H7 (cell line): ENCODE measurements around the gene DBNL. TPM values are rescaled to one million over a fixed set of nuclear protein-coding genes. Genes with fewer than 3 reads are reported as not detected.

Experiments
- DNase-seq: peaks from one replicate; pipeline ENCODE4 v3.0.0; 2012
- H3K27me3 ChIP-seq: 2 replicates; pipeline ENCODE4 v1.6.0; 2011; ENCODE audit warnings: mild to moderate bottlenecking, low read length; ENCODE audit not compliant: control insufficient read depth, insufficient read depth
- H3K36me3 ChIP-seq: replicated peaks from 2 replicates; pipeline ENCODE4 v1.5.1; 2011; ENCODE audit warnings: low read length; ENCODE audit not compliant: control insufficient read depth, insufficient read depth
- H3K4me3 ChIP-seq: 2 replicates; pipeline ENCODE4 v1.5.1; 2011; ENCODE audit warnings: low read depth, mild to moderate bottlenecking, control low read depth, low read length, moderate library complexity; ENCODE audit not compliant: insufficient read depth
- total RNA-seq: library from RNA; depleted of rRNA; stranded (reverse); fragments of >200 nt; shearing (Covaris generic); gene quantifications from 2 replicates; pipeline ENCODE4 v1.2.3, GENCODE V29; 2014

Gene DBNL
- total RNA-seq, 1 experiment from 2014 or later, result 63.8 TPM

GRCh38 chr7:44086627-44087026 lies 42.1 kb downstream of the DBNL start:
- no peaks in the 10 kb centered on the region for H3K36me3 ChIP-seq
- H3K4me3 ChIP-seq, result no peak overlapping the region
- peaks cover 2% of the 10 kb centered on the region; the same call in 1 of the 2 replicates for H3K27me3 ChIP-seq
- no peak for DNase-seq

DNA sequence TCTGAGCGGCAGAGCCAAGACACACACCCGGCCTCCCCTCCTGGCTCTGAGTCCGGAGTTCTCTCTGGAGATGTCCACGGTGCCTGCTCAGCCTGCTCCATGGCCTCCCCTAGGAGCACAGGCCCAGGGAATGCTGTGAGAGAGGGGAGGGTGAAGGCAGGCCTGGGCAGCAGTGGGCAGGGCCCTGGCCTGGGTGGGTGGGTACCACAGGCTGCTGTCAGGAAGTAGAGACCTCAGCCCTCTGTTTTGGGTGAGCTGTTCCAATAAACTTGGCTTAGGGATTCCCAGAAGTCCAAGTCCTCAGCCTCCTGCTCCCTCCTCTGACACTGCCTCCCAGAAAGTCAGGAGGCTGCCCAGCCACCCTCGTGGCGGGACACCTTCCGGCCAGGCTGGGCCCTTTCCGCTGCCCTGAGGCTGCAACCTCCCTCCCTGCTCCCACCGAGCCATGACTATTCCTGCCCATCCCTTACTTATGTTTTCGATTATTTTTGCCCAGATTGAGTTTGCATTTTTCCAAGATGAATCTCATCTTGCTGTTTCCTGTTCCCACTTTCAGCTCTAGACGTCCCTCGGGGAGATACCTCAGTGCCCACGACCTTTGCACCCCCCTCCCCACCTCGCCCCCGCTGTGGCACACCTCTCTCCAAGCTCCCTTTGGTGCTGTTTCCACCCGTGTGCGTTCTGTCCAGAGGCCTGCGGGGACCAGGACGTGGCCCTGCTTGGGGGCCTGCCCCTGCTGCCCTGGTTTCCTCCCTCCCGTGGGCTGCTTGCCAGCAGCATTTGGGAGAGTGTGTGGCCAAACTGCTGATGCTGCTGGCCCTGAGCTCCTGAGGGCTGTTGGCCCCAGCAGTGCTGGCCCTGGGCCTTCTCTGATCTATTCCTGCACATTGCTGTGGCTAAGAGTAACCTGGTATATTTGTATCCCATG lies 43.7 kb downstream of the DBNL start:
- Histone ChIP-seq H3K4me3 (no peak overlapping the region), H3K36me3 (no peaks in the 10 kb centered on the region), H3K27me3 (peaks cover 2% of the 10 kb centered on the region; the same call in 1 of the 2 replicates)
- no peak for DNase-seq

DNA sequence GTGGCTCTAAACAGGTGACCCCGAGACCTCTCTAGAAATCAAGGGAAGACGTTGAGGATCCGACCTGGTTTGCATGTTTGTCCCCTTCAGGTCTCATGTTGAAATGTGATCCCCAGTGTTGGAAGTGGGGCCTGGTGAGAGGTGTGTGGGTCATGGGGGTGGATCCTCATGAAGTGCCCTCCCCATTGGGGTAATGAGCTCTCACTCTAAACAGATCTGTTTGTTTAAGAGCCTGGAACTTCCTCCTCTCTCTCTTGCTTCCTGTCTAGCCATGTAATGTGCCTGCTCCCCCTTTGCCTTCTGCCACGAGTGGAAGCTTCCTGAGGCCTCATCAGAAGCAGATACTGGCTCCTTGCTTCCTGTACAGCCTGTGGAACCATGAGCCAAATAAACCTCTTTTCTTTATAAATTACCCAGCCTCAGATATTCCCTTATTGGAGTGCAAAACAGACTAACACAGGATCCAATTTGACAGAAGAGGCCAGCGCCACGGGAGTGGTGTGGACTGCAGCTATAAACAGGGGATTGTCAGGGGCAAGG lies 48.7 kb downstream of the DBNL start:
- H3K27me3 ChIP-seq, result no peaks in the 10 kb centered on the region
- DNase-seq, result no peak
- no peaks in the 10 kb centered on the region for H3K36me3 ChIP-seq
- H3K4me3 ChIP-seq, result no peak overlapping the region

DNA sequence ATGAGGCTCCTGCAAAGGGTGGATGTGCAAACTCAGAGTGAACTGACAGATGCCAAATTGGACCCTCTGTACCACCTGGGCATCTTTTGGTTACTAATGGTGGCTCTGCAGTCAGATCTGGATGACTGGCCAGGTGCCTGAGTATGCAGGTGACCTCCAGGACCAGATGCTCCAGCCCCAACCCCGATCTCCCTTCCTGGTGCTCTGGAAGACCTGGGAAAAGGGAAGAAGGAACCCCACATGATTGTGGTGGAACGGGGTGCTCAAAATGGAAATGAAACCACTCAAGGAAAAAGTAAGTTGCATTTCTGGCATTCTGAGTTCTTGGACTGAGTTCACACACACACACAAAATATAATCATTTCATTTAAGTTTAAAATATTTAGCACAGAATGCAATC lies 49.9 kb downstream of the DBNL start:
- Histone ChIP-seq H3K27me3 (no peaks in the 10 kb centered on the region), H3K4me3 (no peak overlapping the region), H3K36me3 (no peaks in the 10 kb centered on the region)
- DNase-seq, result no peak

GRCh38 chr7:44094883-44095592 lies 50.5 kb downstream of the DBNL start:
- no peaks in the 10 kb centered on the region for H3K36me3 ChIP-seq
- no peak for DNase-seq
- no peak overlapping the region for H3K4me3 ChIP-seq
- no peaks in the 10 kb centered on the region for H3K27me3 ChIP-seq

DNA sequence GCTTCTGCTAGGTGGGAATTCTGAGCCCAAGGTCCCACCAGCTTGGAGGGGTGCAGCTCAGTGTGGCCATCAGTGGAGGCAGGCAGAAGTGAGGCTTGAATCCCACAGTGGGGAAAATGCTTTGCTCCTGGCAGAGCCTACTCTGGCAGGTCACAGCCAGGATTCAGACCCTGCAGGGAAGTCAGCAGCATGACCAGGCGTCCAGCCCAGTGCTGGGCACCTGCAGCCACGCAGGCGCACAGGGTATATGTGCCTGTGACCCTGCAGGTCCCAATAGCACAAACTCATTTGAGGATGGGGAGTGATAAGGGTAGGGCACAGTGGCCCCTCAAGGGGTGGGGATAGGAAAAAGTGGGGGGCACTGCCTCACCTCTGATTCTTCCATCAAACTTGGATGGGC lies 51.3 kb downstream of the DBNL start:
- no peaks in the 10 kb centered on the region for H3K36me3 ChIP-seq
- H3K4me3 ChIP-seq, result no peak overlapping the region
- H3K27me3 ChIP-seq, result no peaks in the 10 kb centered on the region
- no peak for DNase-seq

DNA sequence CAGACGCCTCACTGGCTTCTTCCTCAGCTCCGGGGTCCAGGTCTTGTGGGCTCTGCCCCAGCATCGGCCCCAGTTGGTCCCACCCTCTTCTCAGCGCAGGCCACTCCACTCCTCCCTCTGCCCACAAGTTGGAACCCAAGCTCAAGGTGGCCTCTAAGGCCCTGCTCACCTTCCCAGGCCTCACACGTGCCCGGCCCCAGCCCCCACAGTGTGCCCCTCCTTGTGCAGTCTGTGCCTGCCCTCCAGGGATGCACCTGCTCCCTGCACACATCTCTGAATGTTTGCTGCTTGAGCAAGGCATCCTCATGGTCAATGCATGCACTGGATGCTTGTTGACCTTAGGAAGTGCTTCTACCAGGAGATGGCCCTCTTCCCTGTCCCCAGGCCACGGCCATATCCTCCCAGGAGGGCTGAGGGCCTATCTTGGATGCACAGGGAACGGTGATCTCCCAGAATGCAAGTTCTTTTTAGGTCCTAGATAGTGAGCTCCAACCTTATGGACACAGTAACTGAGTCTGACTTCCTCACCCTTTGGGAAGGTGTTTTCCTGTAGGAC lies 51.9 kb downstream of the DBNL start:
- no peaks in the 10 kb centered on the region for H3K36me3 ChIP-seq
- H3K4me3 ChIP-seq, result no peak overlapping the region
- DNase-seq, result no peak
- H3K27me3 ChIP-seq, result no peaks in the 10 kb centered on the region

DNA sequence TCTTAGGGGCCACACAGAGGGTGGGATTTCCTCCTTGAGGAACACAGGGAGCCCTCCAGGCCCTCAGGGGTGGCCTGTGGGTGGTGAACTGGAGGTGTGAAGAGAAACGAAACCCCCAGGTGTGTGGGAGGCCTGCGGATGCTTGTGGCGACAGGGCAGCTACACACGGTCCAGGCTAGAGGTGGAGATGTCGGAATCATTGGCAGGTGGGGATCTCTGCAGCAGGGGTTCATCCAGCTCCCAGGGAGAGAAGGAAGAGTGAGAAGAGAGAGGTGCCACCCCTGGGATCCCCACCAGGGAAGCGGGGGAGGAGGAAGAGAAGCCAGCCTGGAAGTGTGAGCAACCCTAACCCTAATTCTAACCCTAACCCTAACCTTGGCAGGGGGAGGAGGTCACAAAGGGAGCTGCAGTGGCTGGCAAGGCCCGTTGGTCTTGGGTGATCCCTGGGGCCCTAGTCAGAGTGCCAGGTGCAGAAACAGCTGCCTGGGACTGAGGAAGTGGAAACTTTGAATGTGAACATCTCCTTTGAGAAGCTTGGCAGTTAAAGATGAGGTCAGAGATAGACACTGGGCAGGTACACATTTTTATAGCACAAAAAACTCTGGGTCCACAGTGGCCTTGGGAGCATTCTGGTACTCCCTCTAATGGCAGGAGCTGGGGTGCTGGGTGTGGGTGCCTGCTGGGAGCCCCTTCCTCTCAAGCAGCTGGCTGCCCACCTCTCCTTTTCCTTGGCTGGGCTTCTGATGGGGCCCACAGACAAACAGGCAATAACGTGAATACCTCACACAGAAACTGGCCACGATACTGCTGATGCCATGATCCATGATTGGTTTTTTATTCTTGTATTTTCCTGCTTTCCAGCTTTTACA lies 52.8 kb downstream of the DBNL start:
- no peak overlapping the region for H3K4me3 ChIP-seq
- DNase-seq, result no peak
- H3K36me3 ChIP-seq, result no peaks in the 10 kb centered on the region
- no peaks in the 10 kb centered on the region for H3K27me3 ChIP-seq

DNA sequence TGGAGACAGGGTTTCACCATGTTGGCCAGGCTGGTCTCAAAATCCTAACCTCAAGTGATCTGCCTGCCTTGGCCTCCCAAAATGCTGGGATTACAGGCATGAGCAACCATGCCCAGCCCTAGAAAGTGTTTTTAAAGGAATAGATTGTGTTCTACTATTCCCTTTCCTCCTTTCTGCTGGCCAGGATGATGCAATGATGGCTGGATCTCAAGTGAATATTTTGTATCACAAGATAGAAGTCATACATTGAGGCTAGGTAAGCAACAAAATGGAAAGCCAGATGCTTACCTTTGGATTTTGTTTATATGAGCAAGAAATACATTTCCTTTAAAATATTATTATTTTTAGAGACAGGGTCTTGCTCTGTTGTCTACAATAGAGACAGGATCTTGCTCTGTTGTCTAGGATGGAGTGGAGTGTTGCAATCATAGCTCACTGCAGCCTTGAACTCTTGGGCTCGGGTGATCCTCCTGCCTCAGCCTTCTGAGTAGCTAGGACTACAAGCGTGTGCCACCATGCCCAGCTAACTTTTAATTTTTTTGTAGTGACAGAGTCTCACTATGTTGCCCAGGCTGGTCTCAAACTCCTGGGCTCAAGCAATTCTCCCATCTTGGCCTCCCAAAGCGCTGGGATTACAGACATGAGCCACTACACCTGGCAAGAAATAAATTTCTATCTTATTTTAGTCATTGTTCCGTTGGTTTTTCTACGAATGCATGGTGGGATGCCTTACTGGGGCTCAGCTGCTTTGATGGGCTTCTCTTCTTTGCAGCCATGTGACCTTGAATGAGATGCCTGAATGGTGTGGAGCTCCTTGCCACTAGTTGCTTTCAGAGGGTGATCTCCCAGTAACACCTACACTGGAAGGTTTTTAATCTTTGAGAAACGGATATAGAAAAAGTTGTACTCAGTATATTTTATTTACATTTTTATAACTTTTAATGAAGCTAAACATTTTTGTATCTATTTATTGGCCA lies 53.9 kb downstream of the DBNL start:
- no peak for DNase-seq
- no peak overlapping the region for H3K4me3 ChIP-seq

DNA sequence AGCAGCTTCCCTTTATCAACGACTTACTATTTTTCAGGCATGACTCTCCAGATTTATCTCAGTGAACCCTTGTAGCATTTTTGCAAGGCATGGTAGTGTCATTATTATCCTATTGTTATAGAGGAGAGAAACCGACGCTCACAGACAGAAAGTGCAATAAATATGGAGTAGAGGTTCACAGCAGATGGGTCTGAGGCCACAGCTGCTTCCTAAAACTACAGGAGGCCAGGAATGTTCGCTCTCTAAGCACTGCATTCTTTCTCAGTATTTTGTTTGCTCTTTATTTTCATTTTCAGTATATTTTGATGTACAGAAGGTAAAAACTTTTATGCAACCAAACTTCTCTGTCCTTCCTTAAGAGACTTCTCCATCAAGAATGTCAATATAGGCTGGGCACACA lies 55.2 kb downstream of the DBNL start:
- Histone ChIP-seq H3K36me3 (no peaks in the 10 kb centered on the region), H3K4me3 (no peak overlapping the region), H3K27me3 (peaks cover 4% of the 10 kb centered on the region)
- no peak for DNase-seq

More for the DNA sequence above, 53.9 kb downstream of the DBNL start:
- Histone ChIP-seq H3K27me3 (no peaks in the 10 kb centered on the region; the same call in 1 of the 2 replicates), H3K36me3 (no peaks in the 10 kb centered on the region)

DNA sequence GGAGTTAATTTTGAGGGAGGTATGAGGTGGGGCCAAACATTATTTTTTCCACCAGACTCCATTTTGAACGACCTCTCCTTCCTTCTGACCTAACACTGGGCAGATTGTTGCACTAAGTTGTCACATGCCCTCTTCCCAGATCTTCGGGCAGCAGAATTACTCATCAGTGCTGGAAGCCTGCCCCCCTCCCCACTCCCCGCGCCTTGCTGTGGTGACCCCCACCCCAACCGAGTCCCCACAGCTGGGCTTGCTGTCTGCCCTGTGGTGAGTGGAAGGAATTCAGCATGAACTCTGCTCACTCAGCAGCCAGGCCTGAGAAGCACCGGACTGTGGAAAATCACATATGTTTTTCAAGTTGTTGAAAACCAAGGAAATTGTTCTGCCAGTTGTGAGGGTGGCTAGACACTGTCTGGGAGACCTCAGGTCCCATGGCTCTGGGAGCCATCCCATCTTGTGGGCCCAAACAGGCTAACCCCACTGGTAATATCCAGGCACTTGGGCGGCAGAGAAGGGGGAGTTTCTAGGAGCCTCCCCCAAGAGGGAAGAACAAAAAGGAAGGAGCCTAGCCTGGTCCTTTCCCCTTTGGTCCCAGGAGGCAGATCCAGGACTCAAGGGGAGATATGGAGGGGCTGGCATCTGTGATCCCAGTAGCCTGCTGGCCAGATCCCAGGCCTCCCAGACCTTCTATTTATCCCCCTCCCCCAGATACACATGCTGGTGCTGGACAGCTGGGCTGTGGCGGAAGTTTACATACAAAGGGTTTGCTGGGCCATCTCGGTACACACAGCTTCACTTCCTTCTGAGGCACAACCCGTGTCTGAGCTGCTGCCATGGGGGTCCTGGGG lies 56.2 kb downstream of the DBNL start:
- H3K36me3 ChIP-seq, result no peaks in the 10 kb centered on the region
- H3K4me3 ChIP-seq, result no peak overlapping the region
- no peak for DNase-seq
- H3K27me3 ChIP-seq, result peaks cover 10% of the 10 kb centered on the region

DNA sequence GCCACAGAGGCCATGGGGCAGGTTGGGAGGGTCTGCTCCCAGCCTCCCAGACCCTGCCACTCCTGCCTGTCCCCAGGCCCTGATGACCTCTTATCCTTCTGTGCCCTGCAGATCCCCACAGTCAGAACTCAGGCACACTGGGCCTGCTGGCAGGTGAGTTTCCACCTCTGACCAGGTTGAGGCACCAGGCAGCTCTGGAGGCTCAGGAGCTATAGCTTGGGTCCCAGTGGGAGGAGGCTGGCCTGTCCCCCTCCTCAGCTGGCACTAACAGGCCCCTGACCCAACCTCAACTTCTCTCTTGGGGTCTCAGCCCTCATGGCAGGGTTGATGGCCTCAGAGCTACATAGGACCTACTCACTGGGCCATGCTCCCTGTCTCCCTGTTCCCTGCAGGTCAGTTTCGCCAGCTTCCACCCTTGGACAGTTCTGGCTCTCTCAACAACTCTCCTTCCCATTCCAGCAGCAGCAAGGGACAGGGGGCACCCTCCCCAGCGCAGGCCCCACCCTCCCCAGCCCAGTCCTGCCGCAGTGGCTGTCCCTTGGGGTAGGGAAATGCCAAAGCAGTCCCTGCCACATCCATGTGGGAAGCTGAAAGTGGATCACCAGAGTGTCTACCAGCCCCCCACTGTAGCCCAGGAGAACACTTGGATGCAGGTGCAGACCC lies 56.9 kb downstream of the DBNL start:
- Histone ChIP-seq H3K27me3 (peaks cover 10% of the 10 kb centered on the region), H3K4me3 (no peak overlapping the region), H3K36me3 (no peaks in the 10 kb centered on the region)
- no peak for DNase-seq
